ENCODE data around the gene KIF1B. TPM values are rescaled to one million over a fixed set of nuclear protein-coding genes. Genes with fewer than 3 reads are reported as not detected.

The KIF1B gene
- total and polyA plus RNA-seq, 2 experiments from 2014 or later: 21.5 to 68.4 TPM

DNA sequence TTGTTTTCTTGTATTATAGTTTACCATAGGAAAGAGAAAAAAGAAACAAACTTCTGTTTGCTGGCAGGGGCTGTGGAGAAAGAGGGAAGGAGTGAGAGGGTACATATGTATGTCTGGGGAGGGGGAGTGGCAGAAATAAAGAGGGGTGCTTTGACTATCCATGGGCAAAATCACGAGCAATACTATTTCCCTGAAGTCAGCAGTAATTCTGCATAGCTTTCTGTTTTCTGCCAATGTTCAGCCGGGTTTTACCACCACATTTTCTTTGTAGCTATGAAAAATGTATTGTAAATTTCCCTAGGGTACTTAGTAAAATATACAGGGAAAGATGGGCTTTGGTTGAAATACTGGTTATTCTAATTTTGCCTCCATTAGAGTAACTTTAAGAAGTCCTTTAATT is 143.3 kb downstream of the KIF1B start (continued):
- TF ChIP-seq, protein P1, sequence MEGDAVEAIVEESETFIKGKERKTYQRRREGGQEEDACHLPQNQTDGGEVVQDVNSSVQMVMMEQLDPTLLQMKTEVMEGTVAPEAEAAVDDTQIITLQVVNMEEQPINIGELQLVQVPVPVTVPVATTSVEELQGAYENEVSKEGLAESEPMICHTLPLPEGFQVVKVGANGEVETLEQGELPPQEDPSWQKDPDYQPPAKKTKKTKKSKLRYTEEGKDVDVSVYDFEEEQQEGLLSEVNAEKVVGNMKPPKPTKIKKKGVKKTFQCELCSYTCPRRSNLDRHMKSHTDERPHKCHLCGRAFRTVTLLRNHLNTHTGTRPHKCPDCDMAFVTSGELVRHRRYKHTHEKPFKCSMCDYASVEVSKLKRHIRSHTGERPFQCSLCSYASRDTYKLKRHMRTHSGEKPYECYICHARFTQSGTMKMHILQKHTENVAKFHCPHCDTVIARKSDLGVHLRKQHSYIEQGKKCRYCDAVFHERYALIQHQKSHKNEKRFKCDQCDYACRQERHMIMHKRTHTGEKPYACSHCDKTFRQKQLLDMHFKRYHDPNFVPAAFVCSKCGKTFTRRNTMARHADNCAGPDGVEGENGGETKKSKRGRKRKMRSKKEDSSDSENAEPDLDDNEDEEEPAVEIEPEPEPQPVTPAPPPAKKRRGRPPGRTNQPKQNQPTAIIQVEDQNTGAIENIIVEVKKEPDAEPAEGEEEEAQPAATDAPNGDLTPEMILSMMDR (conservative IDR thresholded peaks at IDR 0.05; ENCODE audit: low read depth in 2 of 2): no peak

DNA sequence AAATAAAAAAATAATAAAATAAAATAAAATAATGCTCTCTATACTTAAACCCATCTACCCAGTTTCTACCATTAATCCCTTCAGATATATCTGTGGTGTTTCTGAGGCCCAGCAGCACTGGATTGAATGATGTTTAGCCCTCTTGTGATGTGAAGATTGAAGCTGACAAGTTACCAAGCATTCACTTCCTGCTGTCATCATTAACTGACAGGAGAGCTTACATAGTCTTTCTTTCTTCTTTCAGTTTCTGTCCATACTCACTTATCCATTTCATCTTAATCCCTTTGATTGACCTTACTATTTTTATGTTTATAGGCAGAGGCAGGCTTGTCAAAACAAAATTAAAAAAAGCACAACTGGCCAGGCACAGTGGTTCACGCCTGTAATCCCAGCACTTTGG is 149.7 kb downstream of the KIF1B start:
- H3K9me2 ChIP-seq (ENCODE audit: insufficient read depth): no peaks in the 10 kb centered on the region
- H4K20me1 ChIP-seq (replicated peaks; ENCODE audit: insufficient read depth): no peaks in the 10 kb centered on the region
- no peak overlapping the region for H2AFZ ChIP-seq
- H3K79me2 ChIP-seq (replicated peaks; ENCODE audit: insufficient read depth): no peaks in the 10 kb centered on the region
- TF ChIP-seq, protein P2, sequence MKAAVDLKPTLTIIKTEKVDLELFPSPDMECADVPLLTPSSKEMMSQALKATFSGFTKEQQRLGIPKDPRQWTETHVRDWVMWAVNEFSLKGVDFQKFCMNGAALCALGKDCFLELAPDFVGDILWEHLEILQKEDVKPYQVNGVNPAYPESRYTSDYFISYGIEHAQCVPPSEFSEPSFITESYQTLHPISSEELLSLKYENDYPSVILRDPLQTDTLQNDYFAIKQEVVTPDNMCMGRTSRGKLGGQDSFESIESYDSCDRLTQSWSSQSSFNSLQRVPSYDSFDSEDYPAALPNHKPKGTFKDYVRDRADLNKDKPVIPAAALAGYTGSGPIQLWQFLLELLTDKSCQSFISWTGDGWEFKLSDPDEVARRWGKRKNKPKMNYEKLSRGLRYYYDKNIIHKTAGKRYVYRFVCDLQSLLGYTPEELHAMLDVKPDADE (IDR thresholded peaks at IDR 0.05): no peak
- H3K4me3 ChIP-seq: no peak overlapping the region
- Mint-ChIP-seq H3K4me1 (no peaks in the 10 kb centered on the region), H3K27me3 (ENCODE audit: insufficient read depth, low read depth, poor library complexity) (peaks cover 4% of the 10 kb centered on the region), H3K4me3 (no peak overlapping the region), H3K9me3 (no peaks in the 10 kb centered on the region), H3K27ac (no peak overlapping the region), H3K36me3 (ENCODE audit: low read depth) (peaks cover 24% of the 10 kb centered on the region)
- no peak overlapping the region for H3K4me2 ChIP-seq
- no peaks in the 10 kb centered on the region for H3K4me1 ChIP-seq (ENCODE audit: insufficient read depth)
- no peak overlapping the region for H3K27ac ChIP-seq (ENCODE audit: low read depth)
- no peaks in the 10 kb centered on the region for H3K27me3 ChIP-seq (ENCODE audit: insufficient read depth)
- H3F3A ChIP-seq (replicated peaks; ENCODE audit: low read depth): no peaks in the 10 kb centered on the region
- no peak for DNase-seq (ENCODE audit: low spot score)
- ATAC-seq: no peak
- peaks cover 19% of the 10 kb centered on the region for H3K36me3 ChIP-seq (ENCODE audit: insufficient read depth)

DNA sequence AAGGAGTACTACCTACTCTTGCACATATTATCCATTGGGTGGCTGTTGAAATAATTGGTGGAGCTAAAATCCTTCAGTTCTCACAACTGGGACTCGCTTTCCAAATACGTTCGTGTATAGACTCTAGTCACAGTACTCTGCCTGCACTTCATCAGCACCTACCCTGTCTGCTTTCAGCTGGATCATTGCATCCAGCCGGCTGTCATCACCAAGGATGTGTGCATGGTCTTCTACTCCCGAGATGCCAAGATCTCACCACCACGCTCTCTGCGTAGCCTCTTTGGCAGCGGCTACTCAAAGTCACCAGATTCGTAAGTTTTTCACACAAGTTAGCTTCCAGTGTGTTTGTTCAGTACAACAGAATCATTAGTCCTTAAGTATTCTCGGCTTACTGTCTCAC is 151.1 kb downstream of the KIF1B start:
- Histone ChIP-seq H3K4me3 (no peak overlapping the region), H3K27me3 (ENCODE audit: insufficient read depth) (no peaks in the 10 kb centered on the region), H3K4me2 (no peak overlapping the region), H2AFZ (no peak overlapping the region), H3K36me3 (ENCODE audit: insufficient read depth) (peaks cover 25% of the 10 kb centered on the region), H3K9me2 (ENCODE audit: insufficient read depth) (no peaks in the 10 kb centered on the region), H3K27ac (ENCODE audit: low read depth) (no peak overlapping the region), H3K4me1 (ENCODE audit: insufficient read depth) (no peaks in the 10 kb centered on the region), H3K79me2 (replicated peaks; ENCODE audit: insufficient read depth) (no peaks in the 10 kb centered on the region), H3F3A (replicated peaks; ENCODE audit: low read depth) (no peaks in the 10 kb centered on the region), H4K20me1 (replicated peaks; ENCODE audit: insufficient read depth) (no peaks in the 10 kb centered on the region)
- Mint-ChIP-seq H3K27ac (no peak overlapping the region), H3K9me3 (no peaks in the 10 kb centered on the region; the same call in 2 of the 3 replicates), H3K4me1 (no peaks in the 10 kb centered on the region), H3K27me3 (ENCODE audit: insufficient read depth, low read depth, poor library complexity) (peaks cover 4% of the 10 kb centered on the region), H3K36me3 (ENCODE audit: low read depth) (peaks cover 36% of the 10 kb centered on the region), H3K4me3 (no peak overlapping the region)
- ATAC-seq: no peak
- DNase-seq (ENCODE audit: low spot score): no peak
- TF ChIP-seq, protein P3, sequence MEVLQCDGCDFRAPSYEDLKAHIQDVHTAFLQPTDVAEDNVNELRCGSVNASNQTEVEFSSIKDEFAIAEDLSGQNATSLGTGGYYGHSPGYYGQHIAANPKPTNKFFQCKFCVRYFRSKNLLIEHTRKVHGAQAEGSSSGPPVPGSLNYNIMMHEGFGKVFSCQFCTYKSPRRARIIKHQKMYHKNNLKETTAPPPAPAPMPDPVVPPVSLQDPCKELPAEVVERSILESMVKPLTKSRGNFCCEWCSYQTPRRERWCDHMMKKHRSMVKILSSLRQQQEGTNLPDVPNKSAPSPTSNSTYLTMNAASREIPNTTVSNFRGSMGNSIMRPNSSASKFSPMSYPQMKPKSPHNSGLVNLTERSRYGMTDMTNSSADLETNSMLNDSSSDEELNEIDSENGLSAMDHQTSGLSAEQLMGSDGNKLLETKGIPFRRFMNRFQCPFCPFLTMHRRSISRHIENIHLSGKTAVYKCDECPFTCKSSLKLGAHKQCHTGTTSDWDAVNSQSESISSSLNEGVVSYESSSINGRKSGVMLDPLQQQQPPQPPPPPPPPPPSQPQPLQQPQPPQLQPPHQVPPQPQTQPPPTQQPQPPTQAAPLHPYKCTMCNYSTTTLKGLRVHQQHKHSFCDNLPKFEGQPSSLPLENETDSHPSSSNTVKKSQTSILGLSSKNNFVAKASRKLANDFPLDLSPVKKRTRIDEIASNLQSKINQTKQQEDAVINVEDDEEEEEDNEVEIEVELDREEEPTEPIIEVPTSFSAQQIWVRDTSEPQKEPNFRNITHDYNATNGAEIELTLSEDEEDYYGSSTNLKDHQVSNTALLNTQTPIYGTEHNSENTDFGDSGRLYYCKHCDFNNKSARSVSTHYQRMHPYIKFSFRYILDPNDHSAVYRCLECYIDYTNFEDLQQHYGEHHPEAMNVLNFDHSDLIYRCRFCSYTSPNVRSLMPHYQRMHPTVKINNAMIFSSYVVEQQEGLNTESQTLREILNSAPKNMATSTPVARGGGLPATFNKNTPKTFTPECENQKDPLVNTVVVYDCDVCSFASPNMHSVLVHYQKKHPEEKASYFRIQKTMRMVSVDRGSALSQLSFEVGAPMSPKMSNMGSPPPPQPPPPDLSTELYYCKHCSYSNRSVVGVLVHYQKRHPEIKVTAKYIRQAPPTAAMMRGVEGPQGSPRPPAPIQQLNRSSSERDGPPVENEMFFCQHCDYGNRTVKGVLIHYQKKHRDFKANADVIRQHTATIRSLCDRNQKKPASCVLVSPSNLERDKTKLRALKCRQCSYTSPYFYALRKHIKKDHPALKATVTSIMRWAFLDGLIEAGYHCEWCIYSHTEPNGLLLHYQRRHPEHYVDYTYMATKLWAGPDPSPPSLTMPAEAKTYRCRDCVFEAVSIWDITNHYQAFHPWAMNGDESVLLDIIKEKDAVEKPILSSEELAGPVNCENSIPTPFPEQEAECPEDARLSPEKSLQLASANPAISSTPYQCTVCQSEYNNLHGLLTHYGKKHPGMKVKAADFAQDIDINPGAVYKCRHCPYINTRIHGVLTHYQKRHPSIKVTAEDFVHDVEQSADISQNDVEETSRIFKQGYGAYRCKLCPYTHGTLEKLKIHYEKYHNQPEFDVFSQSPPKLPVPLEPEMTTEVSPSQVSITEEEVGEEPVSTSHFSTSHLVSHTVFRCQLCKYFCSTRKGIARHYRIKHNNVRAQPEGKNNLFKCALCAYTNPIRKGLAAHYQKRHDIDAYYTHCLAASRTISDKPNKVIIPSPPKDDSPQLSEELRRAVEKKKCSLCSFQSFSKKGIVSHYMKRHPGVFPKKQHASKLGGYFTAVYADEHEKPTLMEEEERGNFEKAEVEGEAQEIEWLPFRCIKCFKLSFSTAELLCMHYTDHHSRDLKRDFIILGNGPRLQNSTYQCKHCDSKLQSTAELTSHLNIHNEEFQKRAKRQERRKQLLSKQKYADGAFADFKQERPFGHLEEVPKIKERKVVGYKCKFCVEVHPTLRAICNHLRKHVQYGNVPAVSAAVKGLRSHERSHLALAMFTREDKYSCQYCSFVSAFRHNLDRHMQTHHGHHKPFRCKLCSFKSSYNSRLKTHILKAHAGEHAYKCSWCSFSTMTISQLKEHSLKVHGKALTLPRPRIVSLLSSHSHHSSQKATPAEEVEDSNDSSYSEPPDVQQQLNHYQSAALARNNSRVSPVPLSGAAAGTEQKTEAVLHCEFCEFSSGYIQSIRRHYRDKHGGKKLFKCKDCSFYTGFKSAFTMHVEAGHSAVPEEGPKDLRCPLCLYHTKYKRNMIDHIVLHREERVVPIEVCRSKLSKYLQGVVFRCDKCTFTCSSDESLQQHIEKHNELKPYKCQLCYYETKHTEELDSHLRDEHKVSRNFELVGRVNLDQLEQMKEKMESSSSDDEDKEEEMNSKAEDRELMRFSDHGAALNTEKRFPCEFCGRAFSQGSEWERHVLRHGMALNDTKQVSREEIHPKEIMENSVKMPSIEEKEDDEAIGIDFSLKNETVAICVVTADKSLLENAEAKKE (CRISPR knock-in tag; IDR thresholded peaks at IDR 0.05): no peak
- no peak for TF ChIP-seq POLR2AphosphoS5 (IDR thresholded peaks at IDR 0.05; ENCODE audit: low read depth)
- TF ChIP-seq, protein P1 (conservative IDR thresholded peaks at IDR 0.05; ENCODE audit: low read depth in 2 of 2): no peak
- no peak for TF ChIP-seq EZH2 (IDR thresholded peaks at IDR 0.05; ENCODE audit: low read depth, unreplicated experiment)
- TF ChIP-seq ZNF114 (CRISPR knock-in tag; IDR thresholded peaks at IDR 0.05): no peak
- no peak for TF ChIP-seq STAT1 (IDR thresholded peaks at IDR 0.05; ENCODE audit: unreplicated experiment)
- no peak for TF ChIP-seq JUNB (IDR thresholded peaks at IDR 0.05; ENCODE audit: unreplicated experiment)
- no peak for TF ChIP-seq EZH2phosphoT487 (IDR thresholded peaks at IDR 0.05; ENCODE audit: unreplicated experiment)
